Tongue (tissue), 2 donors: ENCODE results near the gene TMCC1. TPM values are rescaled to one million over a fixed set of nuclear protein-coding genes. Genes with fewer than 3 reads are reported as not detected.
A peak's percentile ranks its signal among the peaks of the same experiment; 100 is the strongest.
"Not testable (repeated sequence)": the region's sequence is repeated elsewhere in the genome, so short reads cannot be mapped to it uniquely, and the experiment has no call there.

Source experiments
- DNase-seq: peaks from one replicate; pipeline ENCODE4 v3.0.0-alpha.2; 2015
- total RNA-seq: library from RNA; depleted of rRNA; stranded (reverse); fragments of >200 nt; gene quantifications from one replicate; pipeline ENCODE4 v1.2.3, GENCODE V29; 2014

The TMCC1 gene
- total RNA-seq, 1 donor from 2014 or later = 49.1 TPM

GRCh38 chr3:129769616-129770015 is 123.9 kb downstream of the TMCC1 start:
- DNase-seq = no peak

- DNase-seq = no peak
Observed at GRCh38 chr3:129768728-129769127, 124.8 kb downstream of the TMCC1 start.

- no peak for DNase-seq
Observed at GRCh38 chr3:129766135-129766534, 127.4 kb downstream of the TMCC1 start.

- DNase-seq = no peak
Observed at GRCh38 chr3:129764090-129764489, 129.4 kb downstream of the TMCC1 start.

GRCh38 chr3:129758785-129759320 is 134.7 kb downstream of the TMCC1 start:
- DNase-seq = no peak

- DNase-seq = no peak
Observed at GRCh38 chr3:129758306-129758705, 135.2 kb downstream of the TMCC1 start.

- no peak for DNase-seq
Observed at GRCh38 chr3:129756871-129757270, 136.6 kb downstream of the TMCC1 start.

GRCh38 chr3:129751105-129751504 is 142.4 kb downstream of the TMCC1 start:
- DNase-seq = not testable (repeated sequence)

- DNase-seq = no peak
Observed at GRCh38 chr3:129749692-129750091, 143.8 kb downstream of the TMCC1 start.

GRCh38 chr3:129747992-129748391 is 145.5 kb downstream of the TMCC1 start:
- DNase-seq = no peak

GRCh38 chr3:129747136-129747535 is 146.4 kb downstream of the TMCC1 start:
- DNase-seq = peak; percentile 22

GRCh38 chr3:129746629-129747028 is 146.9 kb downstream of the TMCC1 start:
- DNase-seq = no peak

- DNase-seq = peak; percentile 85
Observed at GRCh38 chr3:129745253-129745652, 148.3 kb downstream of the TMCC1 start.

- no peak for DNase-seq
Observed at GRCh38 chr3:129741794-129742193, 151.7 kb downstream of the TMCC1 start.

GRCh38 chr3:129740090-129740489 is 153.4 kb downstream of the TMCC1 start:
- no peak for DNase-seq

GRCh38 chr3:129739634-129740033 is 153.9 kb downstream of the TMCC1 start:
- DNase-seq = no peak

GRCh38 chr3:129738172-129738571 is 155.3 kb downstream of the TMCC1 start:
- no peak for DNase-seq

GRCh38 chr3:129736070-129736469 is 157.4 kb downstream of the TMCC1 start:
- DNase-seq = no peak

GRCh38 chr3:129735638-129736037 is 157.9 kb downstream of the TMCC1 start:
- DNase-seq = no peak

GRCh38 chr3:129734449-129734848 is 159.1 kb downstream of the TMCC1 start:
- DNase-seq = no peak

GRCh38 chr3:129732200-129732876 is 161.2 kb downstream of the TMCC1 start:
- no peak for DNase-seq

- peak; percentile 19 for DNase-seq
Observed at GRCh38 chr3:129727707-129728106, 165.8 kb downstream of the TMCC1 start.

- DNase-seq = peak; percentile 71
Observed at GRCh38 chr3:129723558-129724324, 169.8 kb downstream of the TMCC1 start.

- DNase-seq = no peak
Observed at GRCh38 chr3:129722527-129722926, 171.0 kb downstream of the TMCC1 start.
